DMS153 treated with DMSO at 0.1 percent for 48 hours (cell line): Measurements from ENCODE around the gene SCYGR3.

Experiments
- DNase-seq: peaks from one replicate; lab custom pipeline; 2025; ENCODE audit not compliant: unreplicated experiment; lab: John Stamatoyannopoulos, UW

SCYGR3 gene

GRCh38 chr2:227565080-227565479 lies 49.6 kb downstream of the SCYGR3 start:
- no peak for DNase-seq
